Activated CD4-positive, alpha-beta T cell treated with anti-CD3 and anti-CD28 coated beads, Interleukin-2, amount 10 ng/mL, durations not matched to agents 7 days and 5 days (primary cell): Measurements from ENCODE around the gene UNC5C. TPM values are rescaled to one million over a fixed set of nuclear protein-coding genes. Genes with fewer than 3 reads are reported as not detected.
"Not testable (repeated sequence)": the region's sequence is repeated elsewhere in the genome, so short reads cannot be mapped to it uniquely, and the experiment has no call there.

Experiments used
- CTCF ChIA-PET: fragments of 350-600 bp; sonication (Branson Sonifier 250); formaldehyde crosslinking; loops from one replicate; lab custom pipeline; 2021; ENCODE audit warnings: antibody characterized with exemption; lab: Charles Lee
- POLR2A ChIA-PET: fragments of 350-600 bp; sonication (Branson Sonifier 250); formaldehyde crosslinking; loops from one replicate; lab custom pipeline; 2021; ENCODE audit warnings: antibody characterized with exemption; lab: Charles Lee
- DNase-seq: peaks from one replicate; pipeline ENCODE4 v3.0.0-alpha.2; 2020
- H3K27ac Mint-ChIP-seq: one replicate; pipeline ENCODE4 v1.8.0; 2021; ENCODE audit warnings: mild to moderate bottlenecking, moderate library complexity, mixed read lengths
- H3K27me3 Mint-ChIP-seq: one replicate; pipeline ENCODE4 v1.8.0; 2021; ENCODE audit warnings: mixed read lengths
- H3K36me3 Mint-ChIP-seq: one replicate; pipeline ENCODE4 v1.8.0; 2021; ENCODE audit warnings: low read depth, mixed read lengths
- H3K4me1 Mint-ChIP-seq: one replicate; pipeline ENCODE4 v1.8.0; 2021; ENCODE audit warnings: mixed read lengths
- H3K4me3 Mint-ChIP-seq: one replicate; pipeline ENCODE4 v1.8.0; 2021; ENCODE audit warnings: mild to moderate bottlenecking, moderate library complexity, mixed read lengths
- H3K9me3 Mint-ChIP-seq: one replicate; pipeline ENCODE4 v1.8.0; 2021; ENCODE audit warnings: mixed read lengths
- total RNA-seq, 2 experiments: library from RNA; stranded (reverse); gene quantifications; one replicate each; pipeline ENCODE4 v1.2.3, GENCODE V29; 2021

Gene UNC5C
- total RNA-seq, 2 experiments from 2014 or later, result not detected

- Mint-ChIP-seq H3K36me3 (no peaks in the 10 kb centered on the region), H3K4me3 (no peak overlapping the region), H3K4me1 (peaks cover 18% of the 10 kb centered on the region), H3K9me3 (no peaks in the 10 kb centered on the region), H3K27ac (peak overlapping the region; percentile 11), H3K27me3 (no peaks in the 10 kb centered on the region)
- DNase-seq, result no peak
- ChIA-PET POLR2A (no interaction called here), CTCF (no interaction called here)
Observed at GRCh38 chr4:95188701-95189370, 359.9 kb downstream of the UNC5C start.

- Mint-ChIP-seq H3K4me3 (no peak overlapping the region), H3K4me1 (peaks cover 13% of the 10 kb centered on the region), H3K36me3 (no peaks in the 10 kb centered on the region), H3K27ac (no peak overlapping the region), H3K9me3 (no peaks in the 10 kb centered on the region), H3K27me3 (no peaks in the 10 kb centered on the region)
- ChIA-PET CTCF (interaction anchor here (0.7 kb wide), 1 partner anchor 17 kb away, joined by 3 read pairs; no protein-coding TSS in a partner anchor), POLR2A (no interaction called here)
- DNase-seq, result no peak
Observed at GRCh38 chr4:95186666-95187065, 362.1 kb downstream of the UNC5C start.

- no peak overlapping the region for H3K27ac Mint-ChIP-seq
- H3K4me3 Mint-ChIP-seq, result no peak overlapping the region
- ChIA-PET CTCF (no interaction called here), POLR2A (no interaction called here)
- H3K9me3 Mint-ChIP-seq, result no peaks in the 10 kb centered on the region
- no peaks in the 10 kb centered on the region for H3K27me3 Mint-ChIP-seq
- no peak for DNase-seq
- no peaks in the 10 kb centered on the region for H3K36me3 Mint-ChIP-seq
- peaks cover 6% of the 10 kb centered on the region for H3K4me1 Mint-ChIP-seq
Observed at GRCh38 chr4:95183656-95184408, 364.9 kb downstream of the UNC5C start.

GRCh38 chr4:95181996-95182306 lies 366.8 kb downstream of the UNC5C start:
- H3K36me3 Mint-ChIP-seq, result no peaks in the 10 kb centered on the region
- H3K27me3 Mint-ChIP-seq, result no peaks in the 10 kb centered on the region
- H3K4me3 Mint-ChIP-seq, result no peak overlapping the region
- peaks cover 5% of the 10 kb centered on the region for H3K4me1 Mint-ChIP-seq
- no peak overlapping the region for H3K27ac Mint-ChIP-seq
- peaks cover 11% of the 10 kb centered on the region for H3K9me3 Mint-ChIP-seq
- CTCF ChIA-PET, result interaction anchor here (0.5 kb wide), 1 partner anchor 26 kb away, joined by 3 read pairs; no protein-coding TSS in a partner anchor
- POLR2A ChIA-PET, result no interaction called here
- DNase-seq, result no peak

- H3K36me3 Mint-ChIP-seq, result no peaks in the 10 kb centered on the region
- POLR2A ChIA-PET, result no interaction called here
- peaks cover 12% of the 10 kb centered on the region for H3K9me3 Mint-ChIP-seq
- no peak for DNase-seq
- H3K4me1 Mint-ChIP-seq, result peaks cover 5% of the 10 kb centered on the region
- CTCF ChIA-PET, result interaction anchor here (0.6 kb wide), 1 partner anchor 568 kb away, joined by 3 read pairs; no protein-coding TSS in a partner anchor
- H3K27ac Mint-ChIP-seq, result no peak overlapping the region
- no peak overlapping the region for H3K4me3 Mint-ChIP-seq
- no peaks in the 10 kb centered on the region for H3K27me3 Mint-ChIP-seq
Observed at GRCh38 chr4:95181243-95181995, 367.4 kb downstream of the UNC5C start.

- Mint-ChIP-seq H3K27ac (no peak overlapping the region), H3K9me3 (peaks cover 12% of the 10 kb centered on the region), H3K4me3 (no peak overlapping the region), H3K4me1 (peaks cover 5% of the 10 kb centered on the region), H3K36me3 (no peaks in the 10 kb centered on the region), H3K27me3 (no peaks in the 10 kb centered on the region)
- no peak for DNase-seq
- POLR2A ChIA-PET, result no interaction called here
- CTCF ChIA-PET, result no interaction called here
Observed at GRCh38 chr4:95180531-95181242, 368.1 kb downstream of the UNC5C start.

- Mint-ChIP-seq H3K36me3 (no peaks in the 10 kb centered on the region), H3K27ac (no peak overlapping the region), H3K27me3 (no peaks in the 10 kb centered on the region), H3K9me3 (peaks cover 12% of the 10 kb centered on the region), H3K4me3 (no peak overlapping the region), H3K4me1 (peaks cover 5% of the 10 kb centered on the region)
- ChIA-PET CTCF (interaction anchor here (1.5 kb wide), 1 partner anchor 13 kb away, joined by 4 read pairs; no protein-coding TSS in a partner anchor), POLR2A (no interaction called here)
- no peak for DNase-seq
Observed at GRCh38 chr4:95178938-95179337, 369.8 kb downstream of the UNC5C start.

GRCh38 chr4:95171377-95171776 lies 377.4 kb downstream of the UNC5C start:
- DNase-seq, H3K27me3 Mint-ChIP-seq, H3K27ac Mint-ChIP-seq, H3K36me3 Mint-ChIP-seq, POLR2A ChIA-PET, H3K9me3 Mint-ChIP-seq, CTCF ChIA-PET, H3K4me3 Mint-ChIP-seq, H3K4me1 Mint-ChIP-seq: not testable (repeated sequence)

- H3K9me3 Mint-ChIP-seq, result no peaks in the 10 kb centered on the region
- H3K27ac Mint-ChIP-seq, result no peak overlapping the region
- H3K4me3 Mint-ChIP-seq, result no peak overlapping the region
- no peaks in the 10 kb centered on the region for H3K36me3 Mint-ChIP-seq
- CTCF ChIA-PET, result interaction anchor here (1.1 kb wide), 1 partner anchor 16 kb away, joined by 3 read pairs; no protein-coding TSS in a partner anchor
- POLR2A ChIA-PET, result no interaction called here
- peaks cover 7% of the 10 kb centered on the region for H3K27me3 Mint-ChIP-seq
- peaks cover 10% of the 10 kb centered on the region for H3K4me1 Mint-ChIP-seq
- no peak for DNase-seq
Observed at GRCh38 chr4:95170176-95170575, 378.6 kb downstream of the UNC5C start.

GRCh38 chr4:95167805-95168204 lies 381.0 kb downstream of the UNC5C start:
- no peaks in the 10 kb centered on the region for H3K9me3 Mint-ChIP-seq
- H3K4me3 Mint-ChIP-seq, result no peak overlapping the region
- peaks cover 10% of the 10 kb centered on the region for H3K4me1 Mint-ChIP-seq
- H3K27me3 Mint-ChIP-seq, result peaks cover 15% of the 10 kb centered on the region
- H3K27ac Mint-ChIP-seq, result no peak overlapping the region
- DNase-seq, result no peak
- CTCF ChIA-PET, result no interaction called here
- POLR2A ChIA-PET, result no interaction called here
- no peaks in the 10 kb centered on the region for H3K36me3 Mint-ChIP-seq

GRCh38 chr4:95165926-95166524 lies 382.7 kb downstream of the UNC5C start:
- peaks cover 10% of the 10 kb centered on the region for H3K4me1 Mint-ChIP-seq
- DNase-seq, result peak; percentile 65
- H3K36me3 Mint-ChIP-seq, result no peaks in the 10 kb centered on the region
- no peak overlapping the region for H3K4me3 Mint-ChIP-seq
- CTCF ChIA-PET, result interaction anchor here (1.2 to 1.5 kb wide), 2 partner anchors 10 to 13 kb away, joined by 4 read pairs; no protein-coding TSS in a partner anchor
- no peak overlapping the region for H3K27ac Mint-ChIP-seq
- H3K9me3 Mint-ChIP-seq, result no peaks in the 10 kb centered on the region
- H3K27me3 Mint-ChIP-seq, result peaks cover 16% of the 10 kb centered on the region
- POLR2A ChIA-PET, result no interaction called here

- Mint-ChIP-seq H3K9me3 (no peaks in the 10 kb centered on the region), H3K27ac (no peak overlapping the region), H3K27me3 (peaks cover 15% of the 10 kb centered on the region), H3K4me1 (peaks cover 24% of the 10 kb centered on the region), H3K4me3 (no peak overlapping the region), H3K36me3 (no peaks in the 10 kb centered on the region)
- DNase-seq, result no peak
- CTCF ChIA-PET, result no interaction called here
- POLR2A ChIA-PET, result no interaction called here
Observed at GRCh38 chr4:95162867-95163266, 385.9 kb downstream of the UNC5C start.
